ENCODE results near the gene RGS2.

The RGS2 gene, protein sequence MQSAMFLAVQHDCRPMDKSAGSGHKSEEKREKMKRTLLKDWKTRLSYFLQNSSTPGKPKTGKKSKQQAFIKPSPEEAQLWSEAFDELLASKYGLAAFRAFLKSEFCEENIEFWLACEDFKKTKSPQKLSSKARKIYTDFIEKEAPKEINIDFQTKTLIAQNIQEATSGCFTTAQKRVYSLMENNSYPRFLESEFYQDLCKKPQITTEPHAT

GRCh38 chr1:192808518-192809306, at the start of gene RGS2:
TSS of gene RGS2 (plus strand) at chr1:192809039. CDS start at chr1:192809072, 33 bp downstream.
- peak; percentile 82 for DNase-seq (ENCODE audit: low read depth)

DNA sequence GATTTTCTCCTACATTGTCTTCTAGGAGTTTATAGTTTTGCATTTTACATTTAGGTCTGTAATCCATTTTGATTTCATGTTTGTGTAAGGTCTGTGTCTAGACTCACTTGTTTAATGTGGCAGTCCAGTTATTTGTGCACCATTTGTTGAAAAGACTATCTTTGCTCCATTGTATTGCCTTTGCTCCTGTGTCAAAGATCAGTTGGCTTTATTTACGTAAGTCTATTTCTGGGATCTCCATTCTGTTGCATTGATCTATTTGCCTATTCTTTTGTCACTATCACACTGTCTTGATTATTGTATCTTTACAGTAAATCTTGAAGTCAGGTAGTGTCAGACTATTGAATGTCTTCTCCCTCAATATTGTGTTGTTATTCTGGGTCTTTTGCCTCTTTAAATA, 49.7 kb upstream of the RGS2 start:
- no peak for DNase-seq (ENCODE audit: low read depth)

DNA sequence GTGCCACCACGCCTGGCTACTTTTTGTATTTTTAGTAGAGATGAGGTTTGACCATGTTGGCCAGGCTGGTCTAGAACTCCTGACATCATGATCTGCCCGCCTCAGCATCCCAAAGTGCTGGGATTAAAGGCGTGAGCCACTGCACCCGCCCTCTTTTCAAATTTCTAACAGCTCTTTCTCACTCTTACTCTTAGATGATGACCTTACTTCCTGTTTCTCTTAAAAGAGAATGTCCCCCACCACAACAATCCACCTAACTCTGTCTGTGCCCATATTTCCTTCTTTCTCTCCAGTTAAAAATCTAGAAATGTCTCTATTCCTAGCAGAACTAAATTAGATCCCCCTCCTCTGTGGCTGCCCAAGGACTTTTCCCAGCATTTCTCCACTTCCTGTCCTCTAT, 46.6 kb upstream of the RGS2 start:
- no peak for DNase-seq (ENCODE audit: low read depth)

GRCh38 chr1:192763243-192763642, 45.6 kb upstream of the RGS2 start:
- no peak for DNase-seq (ENCODE audit: low read depth)

DNA sequence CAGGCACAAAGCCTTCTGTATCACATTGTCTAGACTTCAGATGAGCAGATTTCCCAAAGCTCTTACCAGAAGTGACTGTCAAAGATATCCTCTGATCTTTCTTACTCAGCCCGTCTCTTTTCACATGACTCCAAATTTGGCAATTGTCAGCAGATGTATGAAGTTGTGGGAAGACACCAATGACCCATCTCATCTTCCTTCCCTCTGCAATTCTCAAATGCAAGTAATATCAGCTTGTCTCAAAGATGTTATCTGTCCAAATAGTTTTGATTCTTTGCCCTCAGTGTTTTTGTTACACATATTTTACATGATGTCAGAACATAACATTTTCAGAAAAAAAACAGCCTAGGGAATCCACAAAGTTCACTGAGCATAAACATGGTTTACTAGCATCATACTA, 45.1 kb upstream of the RGS2 start:
- DNase-seq (ENCODE audit: low read depth): no peak

DNA sequence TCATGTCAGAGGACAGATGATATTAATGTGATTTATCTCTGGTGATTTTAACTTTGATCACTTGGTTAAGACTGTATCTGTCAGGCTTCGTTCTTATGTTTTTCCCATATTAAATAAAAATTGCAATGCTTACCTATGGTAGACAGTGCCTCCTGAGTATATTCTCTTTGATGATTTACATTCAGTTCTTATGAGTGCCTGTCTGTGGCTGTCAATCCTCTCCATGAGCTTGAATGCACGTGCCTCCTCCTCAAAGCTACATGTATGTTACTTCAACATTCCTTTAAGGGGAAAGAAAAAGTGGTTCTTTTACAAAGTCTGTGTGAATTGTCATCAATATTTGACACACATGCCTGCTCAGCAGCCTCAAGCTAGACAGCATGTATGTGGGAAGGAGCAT, 44.2 kb upstream of the RGS2 start:
- no peak for DNase-seq (ENCODE audit: low read depth)

DNA sequence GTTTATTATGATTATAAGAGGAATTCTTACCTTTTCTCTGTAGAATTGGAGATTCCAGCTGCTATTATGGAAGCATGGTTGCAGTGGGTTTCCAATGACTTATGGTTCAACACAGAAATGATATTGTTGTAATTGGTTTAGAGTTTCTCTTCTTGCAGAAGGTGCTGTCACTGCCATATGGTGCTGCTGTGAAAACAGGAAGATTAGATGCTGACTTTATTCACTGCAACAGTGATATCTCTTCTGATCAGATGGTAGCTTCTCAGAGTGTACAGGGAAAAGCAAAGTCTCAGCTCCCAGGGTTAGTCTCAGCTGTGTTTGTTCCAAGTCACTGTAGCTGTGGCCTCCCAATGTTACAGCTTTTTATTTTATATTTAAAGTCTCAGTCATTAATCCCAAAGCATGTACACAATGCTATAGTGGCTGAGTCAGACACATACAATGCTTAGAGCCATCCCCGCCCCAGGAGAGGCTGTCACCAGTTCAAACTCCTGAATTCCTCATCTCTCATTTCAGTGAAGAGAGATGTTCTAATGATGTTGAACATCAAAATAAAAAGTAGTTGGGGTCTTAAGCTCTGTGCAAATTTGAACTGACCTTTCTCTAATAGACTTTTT, 42.7 kb upstream of the RGS2 start:
- no peak for DNase-seq (ENCODE audit: low read depth)

- DNase-seq (ENCODE audit: low read depth): no peak
Observed at GRCh38 chr1:192766876-192767275, 42.0 kb upstream of the RGS2 start.

DNA sequence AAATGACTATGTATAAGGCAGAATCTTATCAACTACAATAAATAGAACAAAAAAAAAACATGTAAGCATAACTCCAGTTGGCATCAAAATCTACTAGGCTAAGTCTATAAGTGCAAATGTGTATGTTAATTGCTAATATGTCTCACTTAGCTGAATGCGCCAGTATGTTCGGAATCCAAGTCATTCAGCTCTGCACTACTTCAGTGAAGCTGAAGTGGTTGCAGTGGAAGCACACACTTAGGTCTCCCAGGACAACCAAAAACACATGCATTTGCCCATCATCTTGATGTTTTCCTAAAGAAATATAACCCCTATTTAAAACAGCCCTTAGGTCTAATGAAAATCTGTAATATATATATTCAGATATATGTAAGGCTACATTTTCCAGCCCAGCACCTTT, 41.0 kb upstream of the RGS2 start:
- DNase-seq (ENCODE audit: low read depth): no peak

DNA sequence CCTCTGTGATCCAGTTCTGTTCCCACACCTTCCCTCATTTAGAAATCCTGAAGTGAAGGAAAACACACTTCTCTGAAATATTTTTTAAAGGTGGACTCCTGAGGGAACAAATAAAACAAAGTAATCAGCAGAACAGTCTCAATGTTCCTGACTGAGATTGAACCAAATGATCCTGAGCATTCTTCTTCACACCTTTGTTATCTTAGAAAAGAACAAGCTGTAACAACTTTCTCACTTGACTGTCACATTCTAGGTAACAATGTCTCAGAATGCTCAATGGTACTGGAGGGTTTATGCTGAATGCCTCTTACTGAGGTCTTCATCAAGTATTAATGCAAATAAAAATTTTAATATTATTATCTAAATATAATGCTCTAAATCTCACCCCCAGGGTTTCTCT, 40.4 kb upstream of the RGS2 start:
- DNase-seq (ENCODE audit: low read depth): no peak

- DNase-seq (ENCODE audit: low read depth): no peak
Observed at GRCh38 chr1:192771341-192771740, 37.5 kb upstream of the RGS2 start.

DNA sequence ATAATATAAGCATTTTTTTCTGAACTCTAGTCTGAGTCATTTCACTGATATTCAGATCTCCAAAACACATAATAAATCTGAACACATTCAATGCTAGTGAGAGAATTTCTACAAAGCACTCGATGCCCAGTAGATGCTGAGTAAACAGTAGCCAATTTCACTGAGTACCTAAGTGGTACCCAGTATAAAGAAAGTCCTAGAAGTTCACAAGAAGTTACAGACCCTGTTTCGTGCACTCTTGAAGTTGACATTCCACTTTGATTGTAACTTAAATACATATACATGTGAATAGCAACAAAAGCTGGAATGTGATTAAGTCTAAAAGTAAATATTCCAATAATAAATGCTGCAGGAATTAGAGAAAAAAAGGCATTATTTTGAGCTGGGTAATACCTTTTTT, 33.2 kb upstream of the RGS2 start:
- DNase-seq (ENCODE audit: low read depth): no peak

DNA sequence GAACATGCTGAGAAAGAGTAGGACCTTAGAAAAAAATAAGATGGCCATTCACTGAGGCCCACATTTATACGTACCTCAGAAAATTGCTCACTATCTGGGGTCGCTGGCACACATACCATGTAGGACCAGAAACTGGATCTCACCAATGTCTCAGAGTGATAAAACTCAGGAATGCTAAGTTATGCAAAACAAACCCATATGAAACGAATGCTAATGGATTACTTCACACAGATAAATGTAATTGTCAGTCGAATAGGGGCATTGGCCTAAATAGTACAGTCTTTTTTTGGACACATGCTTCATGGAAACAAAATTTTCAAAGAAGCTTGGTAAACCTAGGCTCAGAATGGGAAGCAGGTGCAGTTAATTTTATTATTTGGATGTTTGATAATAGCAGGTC, 32.6 kb upstream of the RGS2 start:
- no peak for DNase-seq (ENCODE audit: low read depth)

DNA sequence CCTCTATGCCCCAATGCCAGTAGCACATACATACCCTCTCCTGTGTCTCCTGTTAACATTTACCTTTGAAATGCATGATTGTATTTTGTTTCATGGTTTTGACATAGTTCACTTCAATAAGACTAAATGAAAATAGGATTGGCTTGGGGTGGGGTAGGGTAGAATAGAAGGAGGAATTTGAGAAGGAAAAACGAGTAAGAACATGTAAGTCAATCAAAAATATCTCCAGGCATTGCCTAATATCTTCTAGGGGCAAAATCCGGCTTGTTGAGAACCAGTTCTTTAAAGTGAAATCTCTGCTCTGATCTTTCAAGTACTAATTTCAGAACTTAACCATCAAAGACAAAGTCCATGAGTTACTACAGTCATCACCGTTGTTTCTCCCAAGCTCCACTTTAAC, 31.8 kb upstream of the RGS2 start:
- DNase-seq (ENCODE audit: low read depth): no peak

- DNase-seq (ENCODE audit: low read depth): no peak
Observed at GRCh38 chr1:192783791-192784190, 25.0 kb upstream of the RGS2 start.

- no peak for DNase-seq (ENCODE audit: low read depth)
Observed at GRCh38 chr1:192784397-192784796, 24.4 kb upstream of the RGS2 start.

- no peak for DNase-seq (ENCODE audit: low read depth)
Observed at GRCh38 chr1:192786576-192786975, 22.3 kb upstream of the RGS2 start.

DNA sequence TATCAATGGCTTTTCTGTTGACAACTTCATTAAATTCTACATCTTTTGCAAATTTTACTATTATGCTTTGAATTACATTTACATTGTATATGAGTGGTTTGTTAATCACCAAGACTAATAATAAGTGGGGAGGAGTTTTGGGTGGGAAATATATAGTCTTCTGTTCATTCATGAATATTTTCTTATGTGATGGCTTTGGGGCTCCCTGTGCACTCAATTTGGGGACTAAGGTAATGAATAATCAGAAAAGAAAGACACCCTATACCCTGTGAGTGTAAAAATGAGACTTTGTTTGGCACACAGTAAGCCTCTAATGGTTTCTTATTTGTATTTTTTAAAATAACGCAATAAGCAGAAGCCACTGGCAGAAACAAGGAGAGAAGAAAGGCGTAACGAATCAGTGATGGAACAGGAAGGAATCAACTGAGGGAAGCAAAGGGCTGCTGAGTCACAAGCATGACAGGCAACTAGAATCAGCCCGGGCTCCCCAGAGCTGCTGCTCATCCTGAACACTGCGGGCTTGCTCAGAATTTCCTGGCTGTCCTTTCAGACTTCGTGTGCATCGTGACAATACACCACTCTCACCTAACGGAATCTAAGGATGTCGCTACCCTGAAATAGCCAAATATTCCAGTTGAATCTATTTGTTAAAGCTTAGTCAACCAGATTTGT, 20.8 kb upstream of the RGS2 start:
- no peak for DNase-seq (ENCODE audit: low read depth)

DNA sequence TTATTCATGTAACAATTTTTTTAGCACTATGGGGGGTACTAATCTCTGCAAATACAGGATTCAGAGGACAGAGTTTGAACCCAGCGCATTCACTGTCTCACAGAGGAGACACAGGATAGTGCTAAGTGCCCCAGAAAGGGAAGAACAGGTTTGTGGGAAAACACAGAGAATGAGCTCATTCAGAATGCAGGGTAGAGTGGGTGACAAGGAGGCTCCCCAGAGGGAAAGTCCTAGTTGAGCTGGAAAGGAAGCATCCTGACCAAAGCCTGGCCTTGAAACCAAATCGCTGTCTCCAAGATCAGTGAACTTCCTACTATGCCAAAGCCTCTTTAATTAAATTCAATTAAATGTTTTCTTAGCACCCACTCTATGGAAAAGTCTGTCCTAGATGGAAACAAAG, 19.0 kb upstream of the RGS2 start:
- DNase-seq (ENCODE audit: low read depth): no peak

DNA sequence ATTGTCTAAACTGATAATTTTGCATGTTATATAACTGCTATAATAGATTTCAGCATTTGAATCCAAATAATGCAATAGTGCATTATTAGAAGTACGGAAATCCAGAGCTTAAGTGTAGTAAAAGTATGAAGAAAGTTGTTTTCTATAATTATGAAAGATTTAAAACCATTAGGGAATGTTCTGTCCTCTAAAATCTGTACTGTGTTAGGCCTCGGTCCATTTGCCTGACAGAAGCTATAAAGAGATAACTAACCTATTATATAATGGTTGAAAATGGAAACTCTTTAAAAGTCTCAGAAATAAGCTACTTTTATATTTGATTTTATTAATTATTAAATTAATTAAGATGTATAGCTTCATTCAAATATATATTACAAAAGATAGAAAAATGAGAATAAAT, 16.2 kb upstream of the RGS2 start:
- DNase-seq (ENCODE audit: low read depth): no peak

DNA sequence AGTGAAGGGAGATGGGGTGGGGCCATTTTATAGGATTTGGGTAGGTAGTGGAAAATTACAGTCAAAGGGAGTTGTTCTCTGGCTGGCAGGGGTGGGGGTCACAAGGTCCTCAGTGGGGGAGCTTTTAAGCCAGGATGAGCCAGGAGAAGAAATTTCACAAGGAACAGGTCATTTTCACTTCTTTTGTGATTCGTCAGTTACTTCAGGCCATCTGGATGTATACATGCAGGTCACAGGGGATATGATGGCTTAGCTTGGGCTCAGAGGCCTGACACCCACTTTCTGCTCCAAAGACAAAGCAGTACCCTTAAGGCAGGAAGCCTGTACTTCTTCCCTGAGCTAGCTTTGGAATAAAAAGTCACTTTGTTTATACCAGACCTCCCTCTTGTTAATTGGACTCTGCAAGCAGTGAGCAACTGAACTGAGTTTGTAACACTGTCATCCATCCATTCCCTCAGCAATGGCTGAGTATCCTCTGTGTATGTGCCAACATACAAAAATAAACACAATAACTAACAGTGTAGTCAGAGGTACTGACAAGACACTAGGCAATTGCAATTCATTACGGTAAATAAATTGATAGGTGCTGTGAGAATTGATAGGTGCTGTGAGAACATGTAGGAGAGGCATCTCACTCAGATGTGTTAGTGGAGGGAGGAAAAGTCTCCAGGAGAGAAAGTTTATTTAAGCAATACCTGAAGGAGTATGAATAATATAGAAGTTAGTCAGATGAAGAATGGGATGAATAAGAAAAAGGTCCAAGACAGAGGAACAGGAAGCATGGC, 14.7 kb upstream of the RGS2 start:
- no peak for DNase-seq (ENCODE audit: low read depth)

DNA sequence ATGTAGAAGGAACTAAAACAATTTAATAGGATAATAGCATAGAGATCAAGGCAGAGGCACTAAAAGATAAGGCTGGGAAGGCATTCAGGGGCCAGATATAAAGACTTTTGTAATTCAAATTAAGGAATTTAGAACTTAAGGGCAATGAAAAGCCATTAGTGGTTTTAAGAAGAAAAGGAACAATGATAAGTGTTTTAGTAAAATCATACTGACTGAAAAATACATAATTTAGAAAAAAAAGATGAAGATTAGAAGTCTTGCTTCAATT, 14.1 kb upstream of the RGS2 start:
- no peak for DNase-seq (ENCODE audit: low read depth)
